Measurements from ENCODE around the gene PLG. TPM values are rescaled to one million over a fixed set of nuclear protein-coding genes. Genes with fewer than 3 reads are reported as not detected.
A peak's percentile ranks its signal among the peaks of the same experiment; 100 is the strongest.
"Not testable (repeated sequence)": the region's sequence is repeated elsewhere in the genome, so short reads cannot be mapped to it uniquely, and the experiment has no call there.

PLG gene
- total and polyA plus RNA-seq, 12 donors, result not detected

GRCh38 chr6:160667639-160668481 lies 34.2 kb upstream of the PLG start:
- Histone ChIP-seq H3K36me3 (no peaks in the 10 kb centered on the region), H3K27ac (no peak overlapping the region), H3K4me3 (no peak overlapping the region), H3K9me3 (peaks cover 0 to 16% (median 0%) of the 10 kb centered on the region in 11 donors), H3K4me1 (no peaks in the 10 kb centered on the region), H3K27me3 (peaks cover 0 to 28% (median 0%) of the 10 kb centered on the region in 7 donors)
- intact Hi-C loops (cut with DNase I), result no loop called here
- 24 to 27% methylated on average over 9 of the region's 9 CpGs for WGBS, 2 donors
- peak in 6 of 9 donors; percentile 16 to 36 (median 28) for TF ChIP-seq CTCF (IDR thresholded peaks at IDR 0.05)
- no peak for DNase-seq
- no peak for ATAC-seq

GRCh38 chr6:160668589-160668988 lies 33.5 kb upstream of the PLG start:
- DNase-seq (no peak), ATAC-seq (no peak)
- Histone ChIP-seq H3K4me1 (no peaks in the 10 kb centered on the region), H3K27me3 (peaks cover 0 to 28% (median 0%) of the 10 kb centered on the region in 7 donors), H3K9me3 (peaks cover 0 to 23% (median 0%) of the 10 kb centered on the region in 11 donors), H3K27ac (no peak overlapping the region), H3K36me3 (no peaks in the 10 kb centered on the region), H3K4me3 (no peak overlapping the region)
- no peak for TF ChIP-seq CTCF (IDR thresholded peaks at IDR 0.05)
- WGBS, 2 donors, result 72 to 78% methylated on average over 2 of the region's 2 CpGs
- intact Hi-C loops (cut with DNase I), result no loop called here

GRCh38 chr6:160676418-160676817 lies 25.6 kb upstream of the PLG start:
- H3K36me3 ChIP-seq; H3K27ac ChIP-seq; intact Hi-C loops (cut with DNase I); ATAC-seq; H3K4me3 ChIP-seq; H3K4me1 ChIP-seq; DNase-seq: not testable (repeated sequence)
- Histone ChIP-seq H3K9me3 (peaks cover 0 to 25% (median 0%) of the 10 kb centered on the region in 11 donors), H3K27me3 (peaks cover 0 to 14% (median 12%) of the 10 kb centered on the region in 7 donors)
- 77 to 87% methylated on average over 5 of the region's 5 CpGs for WGBS, 2 donors

GRCh38 chr6:160678230-160678629 lies 23.8 kb upstream of the PLG start:
- no peak for TF ChIP-seq CTCF (IDR thresholded peaks at IDR 0.05)
- WGBS, 2 donors, result 86 to 90% methylated on average over 4 of the region's 4 CpGs
- Histone ChIP-seq H3K4me1 (no peaks in the 10 kb centered on the region), H3K36me3 (no peaks in the 10 kb centered on the region), H3K27me3 (peaks cover 0 to 14% (median 12%) of the 10 kb centered on the region in 7 donors), H3K9me3 (peaks cover 0 to 7% (median 0%) of the 10 kb centered on the region in 11 donors), H3K4me3 (no peak overlapping the region), H3K27ac (no peak overlapping the region)
- DNase-seq (no peak), ATAC-seq (no peak)
- intact Hi-C loops (cut with DNase I), result no loop called here

Measured in heart right ventricle (tissue), 16 donors.